Testis (tissue), 2 donors: Measurements from ENCODE around the gene CCT2.

ENCODE experiments used
- POLR2A ChIP-seq: fragments of 450-650 bp; IDR thresholded peaks from one replicate; pipeline ENCODE4 v1.6.1; 2017; ENCODE audit warnings: antibody characterized with exemption, mild to moderate bottlenecking, moderate library complexity
- TF ChIP-seq, protein P1 (sequence below), 3 experiments: fragments of 450-650 bp in 2 of 3; fragments of 200-600 bp in 1 of 3; sonication (generic) in 1 of 3; IDR thresholded peaks; one replicate each; pipeline ENCODE4 v1.5.1; 2016 to 2019; ENCODE audit warnings: antibody characterized with exemption in 3 of 3, mild to moderate bottlenecking in 2 of 3, moderate library complexity in 1 of 3

- TF ChIP-seq, protein P1, sequence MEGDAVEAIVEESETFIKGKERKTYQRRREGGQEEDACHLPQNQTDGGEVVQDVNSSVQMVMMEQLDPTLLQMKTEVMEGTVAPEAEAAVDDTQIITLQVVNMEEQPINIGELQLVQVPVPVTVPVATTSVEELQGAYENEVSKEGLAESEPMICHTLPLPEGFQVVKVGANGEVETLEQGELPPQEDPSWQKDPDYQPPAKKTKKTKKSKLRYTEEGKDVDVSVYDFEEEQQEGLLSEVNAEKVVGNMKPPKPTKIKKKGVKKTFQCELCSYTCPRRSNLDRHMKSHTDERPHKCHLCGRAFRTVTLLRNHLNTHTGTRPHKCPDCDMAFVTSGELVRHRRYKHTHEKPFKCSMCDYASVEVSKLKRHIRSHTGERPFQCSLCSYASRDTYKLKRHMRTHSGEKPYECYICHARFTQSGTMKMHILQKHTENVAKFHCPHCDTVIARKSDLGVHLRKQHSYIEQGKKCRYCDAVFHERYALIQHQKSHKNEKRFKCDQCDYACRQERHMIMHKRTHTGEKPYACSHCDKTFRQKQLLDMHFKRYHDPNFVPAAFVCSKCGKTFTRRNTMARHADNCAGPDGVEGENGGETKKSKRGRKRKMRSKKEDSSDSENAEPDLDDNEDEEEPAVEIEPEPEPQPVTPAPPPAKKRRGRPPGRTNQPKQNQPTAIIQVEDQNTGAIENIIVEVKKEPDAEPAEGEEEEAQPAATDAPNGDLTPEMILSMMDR (IDR thresholded peaks at IDR 0.05) = no peak
- no peak for TF ChIP-seq POLR2A
Measured at GRCh38 chr12:69620077-69620476, 34.8 kb downstream of the CCT2 start.
